ENCODE results near the gene DPP10.

DPP10 gene

GRCh38 chr2:115297056-115297455 is 854.6 kb downstream of the DPP10 start:
- H3K27me3 ChIP-seq (ENCODE audit: insufficient read depth, low read length), result no peaks in the 10 kb centered on the region
- no peak overlapping the region for H3K27ac ChIP-seq (ENCODE audit: low read depth, low read length)
- H3K4me3 ChIP-seq (ENCODE audit: low read depth, low read length), result no peak overlapping the region
- H3K36me3 ChIP-seq (ENCODE audit: insufficient read depth, low read length), result no peaks in the 10 kb centered on the region
- no peak overlapping the region for H2AFZ ChIP-seq (ENCODE audit: low read length, unreplicated experiment)
- no peaks in the 10 kb centered on the region for H3K4me1 ChIP-seq (ENCODE audit: control insufficient read depth, insufficient read depth, low read length, unreplicated experiment)
- no peaks in the 10 kb centered on the region for H3K79me2 ChIP-seq (ENCODE audit: control insufficient read depth, insufficient read depth, low read length, unreplicated experiment)

DNA sequence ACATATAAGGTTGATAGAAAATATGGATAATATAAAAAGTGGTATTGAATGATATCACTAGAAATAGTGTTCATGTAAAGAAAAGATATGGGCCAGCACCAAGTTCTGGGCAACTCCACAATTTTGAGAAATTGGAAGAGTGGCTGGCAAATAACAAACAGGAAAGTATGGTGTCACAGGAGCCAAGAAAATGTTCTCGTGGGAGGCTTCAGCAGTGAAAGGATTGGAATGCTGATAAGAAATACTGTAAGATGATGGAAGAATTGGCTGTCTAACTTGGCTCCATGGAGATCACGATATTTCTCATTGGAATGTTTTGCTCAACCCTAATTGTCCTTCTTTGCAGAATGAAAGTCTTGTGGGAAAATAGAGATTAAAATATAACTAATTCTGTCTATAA is 856.8 kb downstream of the DPP10 start:
- H3K4me1 ChIP-seq (ENCODE audit: control insufficient read depth, insufficient read depth, low read length, unreplicated experiment), result no peaks in the 10 kb centered on the region
- H2AFZ ChIP-seq (ENCODE audit: low read length, unreplicated experiment), result no peak overlapping the region
- no peak overlapping the region for H3K4me3 ChIP-seq (ENCODE audit: low read depth, low read length)
- H3K27ac ChIP-seq (ENCODE audit: low read depth, low read length), result no peak overlapping the region
- no peaks in the 10 kb centered on the region for H3K79me2 ChIP-seq (ENCODE audit: control insufficient read depth, insufficient read depth, low read length, unreplicated experiment)
- no peaks in the 10 kb centered on the region for H3K27me3 ChIP-seq (ENCODE audit: insufficient read depth, low read length)
- H3K36me3 ChIP-seq (ENCODE audit: insufficient read depth, low read length), result no peaks in the 10 kb centered on the region

GRCh38 chr2:115305712-115306111 is 863.3 kb downstream of the DPP10 start:
- H3K27me3 ChIP-seq (ENCODE audit: insufficient read depth, low read length), result no peaks in the 10 kb centered on the region
- no peaks in the 10 kb centered on the region for H3K4me1 ChIP-seq (ENCODE audit: control insufficient read depth, insufficient read depth, low read length, unreplicated experiment)
- no peak overlapping the region for H2AFZ ChIP-seq (ENCODE audit: low read length, unreplicated experiment)
- H3K27ac ChIP-seq (ENCODE audit: low read depth, low read length), result no peak overlapping the region
- no peaks in the 10 kb centered on the region for H3K79me2 ChIP-seq (ENCODE audit: control insufficient read depth, insufficient read depth, low read length, unreplicated experiment)
- no peaks in the 10 kb centered on the region for H3K36me3 ChIP-seq (ENCODE audit: insufficient read depth, low read length)
- H3K4me3 ChIP-seq (ENCODE audit: low read depth, low read length), result no peak overlapping the region

GRCh38 chr2:115314119-115314518 is 871.7 kb downstream of the DPP10 start:
- Histone ChIP-seq H3K4me3 (ENCODE audit: low read depth, low read length) (no peak overlapping the region), H3K79me2 (ENCODE audit: control insufficient read depth, insufficient read depth, low read length, unreplicated experiment) (no peaks in the 10 kb centered on the region), H2AFZ (ENCODE audit: low read length, unreplicated experiment) (no peak overlapping the region), H3K36me3 (ENCODE audit: insufficient read depth, low read length) (no peaks in the 10 kb centered on the region), H3K4me1 (ENCODE audit: control insufficient read depth, insufficient read depth, low read length, unreplicated experiment) (no peaks in the 10 kb centered on the region), H3K27me3 (ENCODE audit: insufficient read depth, low read length) (no peaks in the 10 kb centered on the region), H3K27ac (ENCODE audit: low read depth, low read length) (no peak overlapping the region)

- no peaks in the 10 kb centered on the region for H3K27me3 ChIP-seq (ENCODE audit: insufficient read depth, low read length)
- no peaks in the 10 kb centered on the region for H3K36me3 ChIP-seq (ENCODE audit: insufficient read depth, low read length)
- no peak overlapping the region for H3K27ac ChIP-seq (ENCODE audit: low read depth, low read length)
- H3K79me2 ChIP-seq (ENCODE audit: control insufficient read depth, insufficient read depth, low read length, unreplicated experiment), result no peaks in the 10 kb centered on the region
- no peaks in the 10 kb centered on the region for H3K4me1 ChIP-seq (ENCODE audit: control insufficient read depth, insufficient read depth, low read length, unreplicated experiment)
- no peak overlapping the region for H2AFZ ChIP-seq (ENCODE audit: low read length, unreplicated experiment)
- H3K4me3 ChIP-seq (ENCODE audit: low read depth, low read length), result no peak overlapping the region
Measured at GRCh38 chr2:115327061-115327460, 884.6 kb downstream of the DPP10 start.

GRCh38 chr2:115359550-115359949 is 917.1 kb downstream of the DPP10 start:
- H2AFZ ChIP-seq (ENCODE audit: low read length, unreplicated experiment), result no peak overlapping the region

GRCh38 chr2:115364093-115364492 is 921.7 kb downstream of the DPP10 start:
- Histone ChIP-seq H3K79me2 (ENCODE audit: control insufficient read depth, insufficient read depth, low read length, unreplicated experiment) (no peaks in the 10 kb centered on the region), H3K27me3 (ENCODE audit: insufficient read depth, low read length) (no peaks in the 10 kb centered on the region)

More at GRCh38 chr2:115359550-115359949, 917.1 kb downstream of the DPP10 start:
- H3K27ac ChIP-seq (ENCODE audit: low read depth, low read length), result no peak overlapping the region
- no peak overlapping the region for H3K4me3 ChIP-seq (ENCODE audit: low read depth, low read length)
- no peaks in the 10 kb centered on the region for H3K4me1 ChIP-seq (ENCODE audit: control insufficient read depth, insufficient read depth, low read length, unreplicated experiment)
- no peaks in the 10 kb centered on the region for H3K27me3 ChIP-seq (ENCODE audit: insufficient read depth, low read length)
- H3K36me3 ChIP-seq (ENCODE audit: insufficient read depth, low read length), result no peaks in the 10 kb centered on the region
- no peaks in the 10 kb centered on the region for H3K79me2 ChIP-seq (ENCODE audit: control insufficient read depth, insufficient read depth, low read length, unreplicated experiment)

DNA sequence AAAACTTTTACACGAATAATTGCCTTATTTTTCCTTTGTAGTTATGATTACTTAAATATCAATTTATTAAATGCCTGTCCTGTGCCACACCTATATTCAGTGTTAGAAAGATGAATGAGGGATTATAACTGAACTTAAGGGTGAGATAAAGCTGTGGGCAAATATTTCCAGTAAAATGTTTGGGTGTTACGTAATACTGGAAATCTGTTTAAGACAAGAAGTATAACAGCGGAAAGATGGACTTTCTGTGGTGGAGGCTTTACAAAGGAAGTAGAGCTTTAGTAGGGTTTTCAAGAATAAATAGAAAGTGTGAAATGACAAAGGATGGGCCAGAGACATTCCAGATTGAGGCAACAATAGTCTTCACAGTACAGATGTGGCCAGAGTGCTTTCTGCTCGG is 927.0 kb downstream of the DPP10 start:
- H3K79me2 ChIP-seq (ENCODE audit: control insufficient read depth, insufficient read depth, low read length, unreplicated experiment), result no peaks in the 10 kb centered on the region
- no peaks in the 10 kb centered on the region for H3K36me3 ChIP-seq (ENCODE audit: insufficient read depth, low read length)
- H3K4me1 ChIP-seq (ENCODE audit: control insufficient read depth, insufficient read depth, low read length, unreplicated experiment), result no peaks in the 10 kb centered on the region
- no peak overlapping the region for H2AFZ ChIP-seq (ENCODE audit: low read length, unreplicated experiment)
- H3K27me3 ChIP-seq (ENCODE audit: insufficient read depth, low read length), result no peaks in the 10 kb centered on the region
- no peak overlapping the region for H3K4me3 ChIP-seq (ENCODE audit: low read depth, low read length)
- H3K27ac ChIP-seq (ENCODE audit: low read depth, low read length), result no peak overlapping the region

More at GRCh38 chr2:115364093-115364492, 921.7 kb downstream of the DPP10 start:
- Histone ChIP-seq H3K4me3 (ENCODE audit: low read depth, low read length) (no peak overlapping the region), H3K27ac (ENCODE audit: low read depth, low read length) (no peak overlapping the region), H3K36me3 (ENCODE audit: insufficient read depth, low read length) (no peaks in the 10 kb centered on the region), H2AFZ (ENCODE audit: low read length, unreplicated experiment) (no peak overlapping the region), H3K4me1 (ENCODE audit: control insufficient read depth, insufficient read depth, low read length, unreplicated experiment) (no peaks in the 10 kb centered on the region)

GRCh38 chr2:115374981-115375380 is 932.5 kb downstream of the DPP10 start:
- H3K79me2 ChIP-seq (ENCODE audit: control insufficient read depth, insufficient read depth, low read length, unreplicated experiment), result no peaks in the 10 kb centered on the region
- no peak overlapping the region for H2AFZ ChIP-seq (ENCODE audit: low read length, unreplicated experiment)
- H3K4me1 ChIP-seq (ENCODE audit: control insufficient read depth, insufficient read depth, low read length, unreplicated experiment), result no peaks in the 10 kb centered on the region
- no peaks in the 10 kb centered on the region for H3K36me3 ChIP-seq (ENCODE audit: insufficient read depth, low read length)
- no peak overlapping the region for H3K4me3 ChIP-seq (ENCODE audit: low read depth, low read length)
- no peak overlapping the region for H3K27ac ChIP-seq (ENCODE audit: low read depth, low read length)
- H3K27me3 ChIP-seq (ENCODE audit: insufficient read depth, low read length), result no peaks in the 10 kb centered on the region

- Histone ChIP-seq H3K27ac (ENCODE audit: low read depth, low read length) (no peak overlapping the region), H3K79me2 (ENCODE audit: control insufficient read depth, insufficient read depth, low read length, unreplicated experiment) (no peaks in the 10 kb centered on the region), H3K36me3 (ENCODE audit: insufficient read depth, low read length) (no peaks in the 10 kb centered on the region), H3K4me3 (ENCODE audit: low read depth, low read length) (no peak overlapping the region), H2AFZ (ENCODE audit: low read length, unreplicated experiment) (no peak overlapping the region), H3K4me1 (ENCODE audit: control insufficient read depth, insufficient read depth, low read length, unreplicated experiment) (no peaks in the 10 kb centered on the region), H3K27me3 (ENCODE audit: insufficient read depth, low read length) (no peaks in the 10 kb centered on the region)
Measured at GRCh38 chr2:115384399-115384798, 942.0 kb downstream of the DPP10 start.

DNA sequence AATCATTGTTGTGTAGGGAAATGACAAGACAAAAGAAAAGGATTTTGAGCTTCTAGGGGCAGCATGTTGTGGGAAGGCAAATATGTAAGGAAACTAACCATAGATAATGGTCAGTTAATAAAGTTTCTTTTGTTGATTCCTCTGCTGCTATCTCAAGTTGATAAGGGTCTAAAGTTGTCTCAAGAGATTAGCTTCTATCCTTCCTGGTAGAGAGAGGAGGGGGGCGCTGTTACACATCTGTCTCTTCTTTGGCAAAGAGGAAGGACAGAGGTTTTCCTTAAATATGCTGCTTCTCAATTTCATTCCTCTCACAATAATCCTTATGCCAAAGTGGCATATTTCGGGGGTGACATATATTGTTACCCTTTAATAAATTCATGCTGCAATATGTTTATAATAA is 944.0 kb downstream of the DPP10 start:
- H3K27ac ChIP-seq (ENCODE audit: low read depth, low read length), result no peak overlapping the region
- no peak overlapping the region for H2AFZ ChIP-seq (ENCODE audit: low read length, unreplicated experiment)
- H3K4me1 ChIP-seq (ENCODE audit: control insufficient read depth, insufficient read depth, low read length, unreplicated experiment), result no peaks in the 10 kb centered on the region
- no peaks in the 10 kb centered on the region for H3K36me3 ChIP-seq (ENCODE audit: insufficient read depth, low read length)
- H3K27me3 ChIP-seq (ENCODE audit: insufficient read depth, low read length), result no peaks in the 10 kb centered on the region
- no peaks in the 10 kb centered on the region for H3K79me2 ChIP-seq (ENCODE audit: control insufficient read depth, insufficient read depth, low read length, unreplicated experiment)
- H3K4me3 ChIP-seq (ENCODE audit: low read depth, low read length), result no peak overlapping the region
